ENCODE data around the gene SPACA4. TPM values are rescaled to one million over a fixed set of nuclear protein-coding genes. Genes with fewer than 3 reads are reported as not detected.

The SPACA4 gene
- polyA plus RNA-seq, 2 of the 4 experiments (the other 2 are of a cell fraction) = 0.08 to 0.12 TPM

DNA sequence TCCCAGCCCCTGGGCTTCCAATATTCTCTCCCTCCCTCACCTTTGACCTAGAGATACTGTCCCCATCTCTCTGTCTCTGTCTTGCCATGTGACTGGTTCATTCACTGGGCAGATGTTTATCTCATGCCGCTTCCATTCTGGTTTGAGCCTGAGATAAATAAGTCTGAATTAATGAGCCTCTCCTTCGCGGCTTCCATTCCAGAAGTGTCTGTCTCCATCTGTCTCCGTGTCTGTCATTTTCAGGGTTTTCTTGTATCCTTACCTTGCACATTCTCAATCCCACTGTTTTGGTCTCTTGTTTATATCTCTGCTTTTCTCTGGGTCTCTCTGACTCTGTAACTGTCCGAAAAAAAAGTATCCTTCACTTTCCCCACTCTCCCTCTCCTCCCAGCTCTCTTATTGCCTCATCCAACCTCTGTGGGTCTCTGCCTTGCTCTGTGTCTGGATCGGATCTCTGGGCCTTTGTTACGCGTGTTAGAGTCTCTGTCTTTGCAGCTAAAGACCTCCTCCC, 17.1 kb downstream of the SPACA4 start:
- FAIRE-seq (no peak), ATAC-seq (no peak), DNase-seq (ENCODE audit: low read depth in 1 of 2, low spot score in 1 of 2) (no peak)
- peak overlapping the region; percentile 61 to 76 for H3K27ac ChIP-seq
- peaks cover 27% of the 10 kb centered on the region for H3K4me1 ChIP-seq
- TF ChIP-seq RNF2 (IDR thresholded peaks at IDR 0.05; ENCODE audit: borderline replicate concordance, low read depth) (no peak), FOXS1 (CRISPR knock-in tag; IDR thresholded peaks at IDR 0.05) (no peak), ESRRA (IDR thresholded peaks at IDR 0.05; ENCODE audit: borderline replicate concordance, low read length) (no peak), CBX2 (IDR thresholded peaks at IDR 0.05; ENCODE audit: borderline replicate concordance, low read depth) (no peak)
- peak overlapping the region; percentile 72 for H3K4me2 ChIP-seq
- ChIA-PET CTCF (interaction anchor here (0.5 to 1.6 kb wide), 10 partner anchors 8 to 117 kb away, joined by 3 to 5 read pairs (median 3); partner anchors contain the start of genes CA11 and FAM83E), POLR2A (interaction anchor here (0.7 to 1.1 kb wide), 4 partner anchors 9 to 62 kb away, joined by 3 to 9 read pairs (median 4); partner anchors contain the start of gene FAM83E)
- H3K9me3 ChIP-seq = no peaks in the 10 kb centered on the region
- H3K4me3 ChIP-seq = no peak overlapping the region
- 66% methylated on average over 8 of the region's 8 CpGs for WGBS (ENCODE audit: missing lambda C conversion rate)

DNA sequence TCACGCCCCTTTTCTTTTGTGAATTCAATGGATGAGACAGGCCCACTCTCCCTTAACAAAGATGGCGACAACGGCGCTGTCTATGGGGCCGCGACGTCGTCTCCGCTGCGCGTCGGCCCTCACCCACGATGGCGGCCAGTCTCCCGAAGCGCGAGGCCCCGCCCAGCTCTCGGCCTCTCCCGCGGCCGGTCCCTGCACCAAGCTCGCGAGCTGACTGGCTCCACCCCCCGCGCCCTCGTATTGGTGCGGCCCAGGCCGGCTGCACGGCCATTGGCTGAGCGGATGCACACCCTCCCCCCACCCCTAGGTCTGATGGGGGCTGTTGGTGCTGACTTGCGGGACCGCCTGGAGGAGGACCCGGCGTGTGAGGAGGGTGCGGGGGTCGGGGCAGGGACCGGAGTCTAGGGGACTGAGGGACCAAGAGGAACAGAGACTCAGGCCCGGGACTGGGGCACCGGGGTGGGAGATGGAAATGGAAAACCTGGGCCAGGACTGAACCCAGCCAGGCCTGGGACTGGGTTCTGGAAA, 17.6 kb downstream of the SPACA4 start:
- H3K9me3 ChIP-seq = no peaks in the 10 kb centered on the region
- peaks cover 27% of the 10 kb centered on the region for H3K4me1 ChIP-seq
- ATAC-seq (peak; percentile 71 to 83), FAIRE-seq (no peak), DNase-seq (ENCODE audit: low read depth in 1 of 2, low spot score in 1 of 2) (peak; percentile 93 to 97)
- peak overlapping the region; percentile 61 to 76 for H3K27ac ChIP-seq
- WGBS (ENCODE audit: missing lambda C conversion rate) = 54% methylated on average over 27 of the region's 40 CpGs
- ChIA-PET POLR2A (interaction anchor here (0.9 to 1.0 kb wide), 2 partner anchors 10 to 14 kb away, joined by 3 to 9 read pairs; no protein-coding TSS in a partner anchor), CTCF (interaction anchor here (0.5 to 1.6 kb wide), 10 partner anchors 9 to 118 kb away, joined by 3 to 5 read pairs (median 3); partner anchors contain the start of genes CA11 and FAM83E)
- H3K4me2 ChIP-seq = peak overlapping the region; percentile 72
- TF ChIP-seq BHLHE40 (IDR thresholded peaks at IDR 0.05; ENCODE audit: low read depth, low read length) (no peak), CHD2 (IDR thresholded peaks at IDR 0.05; ENCODE audit: low read length, partially characterized antibody) (peak; percentile 37), RAD21 (conservative IDR thresholded peaks at IDR 0.05 in 1 of 2, IDR thresholded peaks at IDR 0.05 in 1 of 2) (no peak), RFX5 (IDR thresholded peaks at IDR 0.05) (no peak), ZFP36 (IDR thresholded peaks at IDR 0.05; ENCODE audit: borderline replicate concordance, partially characterized antibody) (no peak), RCOR1 (IDR thresholded peaks at IDR 0.05; ENCODE audit: low read depth, low read length) (no peak), HEYL (CRISPR knock-in tag; IDR thresholded peaks at IDR 0.05) (no peak), MYC (IDR thresholded peaks at IDR 0.05; ENCODE audit: borderline replicate concordance, low read length) (no peak), PHF8 (IDR thresholded peaks at IDR 0.05; ENCODE audit: borderline replicate concordance, low read depth) (no peak), CTCF (IDR thresholded peaks at IDR 0.05) (no peak), MAX (IDR thresholded peaks at IDR 0.05) (0 out of 2 replicates have a peak, but pooled peaks have one; percentile 40), HOXB5 (CRISPR knock-in tag; IDR thresholded peaks at IDR 0.05) (no peak), HOXA7 (CRISPR knock-in tag; IDR thresholded peaks at IDR 0.05) (no peak)
- TF ChIP-seq, protein P1, sequence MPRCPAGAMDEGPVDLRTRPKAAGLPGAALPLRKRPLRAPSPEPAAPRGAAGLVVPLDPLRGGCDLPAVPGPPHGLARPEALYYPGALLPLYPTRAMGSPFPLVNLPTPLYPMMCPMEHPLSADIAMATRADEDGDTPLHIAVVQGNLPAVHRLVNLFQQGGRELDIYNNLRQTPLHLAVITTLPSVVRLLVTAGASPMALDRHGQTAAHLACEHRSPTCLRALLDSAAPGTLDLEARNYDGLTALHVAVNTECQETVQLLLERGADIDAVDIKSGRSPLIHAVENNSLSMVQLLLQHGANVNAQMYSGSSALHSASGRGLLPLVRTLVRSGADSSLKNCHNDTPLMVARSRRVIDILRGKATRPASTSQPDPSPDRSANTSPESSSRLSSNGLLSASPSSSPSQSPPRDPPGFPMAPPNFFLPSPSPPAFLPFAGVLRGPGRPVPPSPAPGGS (IDR thresholded peaks at IDR 0.05) = no peak
- TF ChIP-seq, protein P2, sequence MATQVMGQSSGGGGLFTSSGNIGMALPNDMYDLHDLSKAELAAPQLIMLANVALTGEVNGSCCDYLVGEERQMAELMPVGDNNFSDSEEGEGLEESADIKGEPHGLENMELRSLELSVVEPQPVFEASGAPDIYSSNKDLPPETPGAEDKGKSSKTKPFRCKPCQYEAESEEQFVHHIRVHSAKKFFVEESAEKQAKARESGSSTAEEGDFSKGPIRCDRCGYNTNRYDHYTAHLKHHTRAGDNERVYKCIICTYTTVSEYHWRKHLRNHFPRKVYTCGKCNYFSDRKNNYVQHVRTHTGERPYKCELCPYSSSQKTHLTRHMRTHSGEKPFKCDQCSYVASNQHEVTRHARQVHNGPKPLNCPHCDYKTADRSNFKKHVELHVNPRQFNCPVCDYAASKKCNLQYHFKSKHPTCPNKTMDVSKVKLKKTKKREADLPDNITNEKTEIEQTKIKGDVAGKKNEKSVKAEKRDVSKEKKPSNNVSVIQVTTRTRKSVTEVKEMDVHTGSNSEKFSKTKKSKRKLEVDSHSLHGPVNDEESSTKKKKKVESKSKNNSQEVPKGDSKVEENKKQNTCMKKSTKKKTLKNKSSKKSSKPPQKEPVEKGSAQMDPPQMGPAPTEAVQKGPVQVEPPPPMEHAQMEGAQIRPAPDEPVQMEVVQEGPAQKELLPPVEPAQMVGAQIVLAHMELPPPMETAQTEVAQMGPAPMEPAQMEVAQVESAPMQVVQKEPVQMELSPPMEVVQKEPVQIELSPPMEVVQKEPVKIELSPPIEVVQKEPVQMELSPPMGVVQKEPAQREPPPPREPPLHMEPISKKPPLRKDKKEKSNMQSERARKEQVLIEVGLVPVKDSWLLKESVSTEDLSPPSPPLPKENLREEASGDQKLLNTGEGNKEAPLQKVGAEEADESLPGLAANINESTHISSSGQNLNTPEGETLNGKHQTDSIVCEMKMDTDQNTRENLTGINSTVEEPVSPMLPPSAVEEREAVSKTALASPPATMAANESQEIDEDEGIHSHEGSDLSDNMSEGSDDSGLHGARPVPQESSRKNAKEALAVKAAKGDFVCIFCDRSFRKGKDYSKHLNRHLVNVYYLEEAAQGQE (IDR thresholded peaks at IDR 0.05) = peak; percentile 51
- peak overlapping the region; percentile 29 for H3K4me3 ChIP-seq

Data from A549 (cell line).